ENCODE measurements around the gene VWDE.

GRCh38 chr7:12434012-12434642 lies 30.5 kb upstream of the VWDE start:
- TF ChIP-seq EZH2 (optimal IDR thresholded peaks at IDR 0.05; ENCODE audit: low read depth, low read length): no peak
- TF ChIP-seq CTCF (IDR thresholded peaks at IDR 0.05; ENCODE audit: low read length): peak; percentile 63
